Rectal smooth muscle tissue (tissue), 1 donor: Measurements from ENCODE around the gene SOST.

Experiments
- H3K27ac ChIP-seq: one replicate; pipeline ENCODE4 v1.7.0; 2013; ENCODE audit warnings: low read depth, low read length, inconsistent platforms
- H3K27me3 ChIP-seq: one replicate; pipeline ENCODE4 v1.7.0; 2013; ENCODE audit warnings: low read length; ENCODE audit not compliant: control insufficient read depth, insufficient read depth
- H3K36me3 ChIP-seq: one replicate; pipeline ENCODE4 v1.7.0; 2013; ENCODE audit warnings: low read length; ENCODE audit not compliant: control insufficient read depth, insufficient read depth
- H3K4me1 ChIP-seq: one replicate; pipeline ENCODE4 v1.7.0; 2013; ENCODE audit warnings: low read length; ENCODE audit not compliant: control insufficient read depth, insufficient read depth
- H3K4me3 ChIP-seq: one replicate; pipeline ENCODE4 v1.7.0; 2013; ENCODE audit warnings: low read length
- H3K9ac ChIP-seq: one replicate; pipeline ENCODE4 v1.7.0; 2013; ENCODE audit warnings: low read length

SOST gene

DNA sequence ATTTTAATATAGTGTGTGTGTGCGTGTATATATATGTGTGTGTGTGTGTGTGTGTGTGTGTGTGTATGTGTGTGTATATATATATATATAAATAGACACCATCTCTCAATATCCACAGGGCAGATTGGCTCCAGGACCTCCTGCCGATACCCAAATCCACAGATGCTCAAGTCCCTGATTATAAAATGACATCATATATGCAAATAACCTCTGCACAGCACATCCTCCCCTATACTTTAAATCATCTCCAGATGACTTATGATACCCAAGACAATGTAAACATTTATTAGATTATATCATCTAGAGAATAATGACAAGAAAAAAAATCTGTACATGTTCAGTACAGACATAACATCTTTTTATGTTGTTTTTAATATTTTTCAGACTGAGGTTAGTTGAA is 12.4 kb upstream of the SOST start:
- H3K36me3 ChIP-seq: peaks cover 19% of the 10 kb centered on the region

DNA sequence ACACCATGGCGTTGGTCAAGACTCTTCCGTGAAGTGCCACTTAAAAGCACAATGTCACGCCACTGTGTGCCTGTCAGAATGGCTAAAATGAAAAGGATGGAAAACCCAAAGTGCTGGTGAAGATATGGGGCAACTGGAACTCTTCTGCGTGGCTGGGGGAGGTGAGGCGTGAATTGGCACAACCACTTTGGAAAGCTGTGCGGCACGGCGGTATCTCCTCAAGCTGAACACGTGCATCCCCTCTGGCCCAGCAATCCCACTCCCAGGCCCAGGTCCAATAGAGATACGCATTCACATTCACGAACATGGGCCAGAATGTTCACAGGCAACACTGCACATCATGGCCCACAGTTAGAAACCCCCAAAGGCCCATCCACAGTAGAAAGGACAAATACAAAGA is 11.3 kb upstream of the SOST start:
- H3K27ac ChIP-seq: no peak overlapping the region
- H3K27me3 ChIP-seq: no peaks in the 10 kb centered on the region
- no peak overlapping the region for H3K4me3 ChIP-seq
- H3K9ac ChIP-seq: no peak overlapping the region
- H3K4me1 ChIP-seq: no peaks in the 10 kb centered on the region
- peaks cover 19% of the 10 kb centered on the region for H3K36me3 ChIP-seq

More for the DNA sequence above, 12.4 kb upstream of the SOST start:
- Histone ChIP-seq H3K27me3 (no peaks in the 10 kb centered on the region), H3K4me1 (no peaks in the 10 kb centered on the region), H3K4me3 (no peak overlapping the region), H3K27ac (no peak overlapping the region), H3K9ac (no peak overlapping the region)

DNA sequence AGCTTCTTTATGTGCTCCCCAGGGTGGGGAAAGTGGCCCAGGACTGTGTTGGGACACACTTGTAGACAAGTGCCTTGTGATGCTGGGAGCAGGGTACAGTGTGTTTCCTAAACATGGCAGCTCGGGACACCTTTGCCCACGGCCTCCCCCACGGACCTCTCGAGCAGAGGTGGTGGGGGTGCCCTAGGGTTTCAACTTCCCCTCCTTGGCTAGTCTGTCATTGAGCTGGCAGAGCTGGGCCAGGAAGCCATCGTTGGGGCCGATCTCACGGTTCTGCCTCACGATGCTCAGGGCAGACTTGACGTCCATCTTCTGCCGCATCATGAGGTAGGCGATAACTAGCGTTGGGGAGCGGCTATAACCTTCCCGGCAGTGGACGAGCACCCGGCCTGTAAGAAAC is 10.8 kb upstream of the SOST start:
- Histone ChIP-seq H3K9ac (no peak overlapping the region), H3K4me1 (no peaks in the 10 kb centered on the region), H3K27me3 (no peaks in the 10 kb centered on the region), H3K27ac (no peak overlapping the region), H3K4me3 (no peak overlapping the region), H3K36me3 (peaks cover 19% of the 10 kb centered on the region)

DNA sequence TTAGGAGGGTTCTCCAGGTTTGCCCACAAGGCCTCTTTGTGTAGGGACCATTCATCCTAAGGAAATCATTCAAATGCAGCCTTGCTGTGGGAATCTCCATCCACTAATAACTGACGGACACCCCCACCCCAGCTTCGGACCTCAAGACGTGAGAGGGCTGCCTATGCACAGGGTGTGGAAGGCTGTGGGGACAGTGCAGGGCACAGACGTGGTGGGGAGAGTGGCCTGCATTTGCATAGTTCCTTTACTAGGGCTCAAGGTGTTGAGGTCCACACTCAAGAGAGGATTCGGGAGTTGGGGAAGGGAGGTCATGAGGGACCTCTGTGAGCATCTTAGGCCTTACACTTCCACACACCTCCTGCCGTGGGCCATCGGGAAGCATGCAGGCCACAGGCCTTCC is 10.4 kb upstream of the SOST start:
- Histone ChIP-seq H3K9ac (no peak overlapping the region), H3K4me3 (no peak overlapping the region), H3K4me1 (no peaks in the 10 kb centered on the region), H3K27me3 (no peaks in the 10 kb centered on the region), H3K36me3 (peaks cover 14% of the 10 kb centered on the region), H3K27ac (no peak overlapping the region)

DNA sequence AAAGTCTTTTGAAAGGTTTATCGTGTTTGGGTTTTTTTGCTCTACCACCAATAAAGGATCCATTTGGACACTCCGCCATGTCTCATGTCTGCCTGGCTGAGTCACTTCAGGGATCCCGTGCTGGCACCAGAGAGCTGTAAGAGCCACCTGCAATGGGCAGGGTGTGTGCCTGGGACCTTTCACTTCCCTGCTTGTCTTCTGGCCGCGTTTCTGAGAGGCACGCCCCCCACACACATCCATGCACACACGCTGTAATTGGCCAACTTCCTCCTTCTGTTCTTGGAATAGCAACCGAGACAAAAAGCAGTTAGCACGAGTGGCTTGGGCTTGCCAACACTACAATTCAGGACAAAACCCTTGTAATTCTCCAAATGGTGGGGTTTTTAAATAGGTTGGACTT is 9.8 kb upstream of the SOST start:
- H3K27ac ChIP-seq: no peak overlapping the region
- H3K9ac ChIP-seq: no peak overlapping the region
- H3K4me3 ChIP-seq: no peak overlapping the region
- no peaks in the 10 kb centered on the region for H3K4me1 ChIP-seq
- H3K27me3 ChIP-seq: no peaks in the 10 kb centered on the region
- H3K36me3 ChIP-seq: peaks cover 14% of the 10 kb centered on the region

DNA sequence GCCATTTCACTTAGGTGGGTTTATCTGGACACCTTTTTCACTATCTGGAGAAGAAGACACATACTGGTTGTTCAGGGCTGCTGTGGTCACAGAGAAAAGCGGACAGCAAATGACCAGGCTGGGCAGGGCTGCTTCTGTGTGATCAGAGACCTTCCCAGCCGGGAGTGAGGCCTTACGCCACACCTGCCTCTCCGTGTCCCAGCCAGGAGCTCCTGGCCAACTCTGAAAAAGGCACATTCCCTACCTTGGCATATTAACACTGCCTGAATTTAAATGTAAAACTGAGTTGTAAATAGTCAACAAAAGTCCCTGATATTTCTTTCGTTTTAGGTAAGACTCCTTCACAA is 9.1 kb upstream of the SOST start:
- Histone ChIP-seq H3K36me3 (peaks cover 9% of the 10 kb centered on the region), H3K4me1 (no peaks in the 10 kb centered on the region), H3K27me3 (no peaks in the 10 kb centered on the region), H3K9ac (no peak overlapping the region), H3K4me3 (no peak overlapping the region), H3K27ac (no peak overlapping the region)

DNA sequence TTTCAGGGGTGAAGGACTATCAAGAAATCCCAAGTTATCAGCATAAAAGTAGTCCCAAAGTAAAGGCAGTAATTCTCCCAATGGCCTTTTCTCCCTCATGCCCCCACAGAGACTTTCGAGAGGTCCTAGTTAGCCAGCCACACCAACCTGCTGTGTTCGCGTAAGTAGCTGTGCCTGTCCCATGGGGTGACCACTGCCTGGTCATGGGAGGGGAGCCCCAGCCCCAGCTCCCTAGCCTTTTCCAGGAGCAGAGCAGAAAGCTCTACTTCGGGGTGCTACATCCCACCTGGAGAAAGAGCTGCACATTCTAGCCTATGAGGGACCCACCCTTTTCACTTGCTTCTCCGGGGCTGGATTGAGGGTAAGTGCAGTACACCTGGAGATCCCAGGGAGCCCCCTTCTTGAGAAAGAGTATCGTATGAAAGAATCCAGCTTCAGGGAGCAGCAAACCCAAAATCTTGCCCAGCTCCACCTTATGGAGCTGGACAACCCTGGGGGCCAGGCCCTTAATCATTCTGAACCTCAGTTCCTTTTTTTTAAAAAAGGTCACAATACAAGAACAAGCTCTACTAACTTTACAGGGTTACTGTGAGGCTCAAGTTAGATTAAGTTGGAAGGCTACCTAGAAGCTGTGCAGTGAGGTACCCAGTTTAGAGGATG is 8.6 kb upstream of the SOST start:
- H3K27ac ChIP-seq: no peak overlapping the region
- H3K4me1 ChIP-seq: no peaks in the 10 kb centered on the region
- no peaks in the 10 kb centered on the region for H3K27me3 ChIP-seq
- H3K9ac ChIP-seq: no peak overlapping the region
- H3K4me3 ChIP-seq: no peak overlapping the region
- H3K36me3 ChIP-seq: peaks cover 7% of the 10 kb centered on the region

DNA sequence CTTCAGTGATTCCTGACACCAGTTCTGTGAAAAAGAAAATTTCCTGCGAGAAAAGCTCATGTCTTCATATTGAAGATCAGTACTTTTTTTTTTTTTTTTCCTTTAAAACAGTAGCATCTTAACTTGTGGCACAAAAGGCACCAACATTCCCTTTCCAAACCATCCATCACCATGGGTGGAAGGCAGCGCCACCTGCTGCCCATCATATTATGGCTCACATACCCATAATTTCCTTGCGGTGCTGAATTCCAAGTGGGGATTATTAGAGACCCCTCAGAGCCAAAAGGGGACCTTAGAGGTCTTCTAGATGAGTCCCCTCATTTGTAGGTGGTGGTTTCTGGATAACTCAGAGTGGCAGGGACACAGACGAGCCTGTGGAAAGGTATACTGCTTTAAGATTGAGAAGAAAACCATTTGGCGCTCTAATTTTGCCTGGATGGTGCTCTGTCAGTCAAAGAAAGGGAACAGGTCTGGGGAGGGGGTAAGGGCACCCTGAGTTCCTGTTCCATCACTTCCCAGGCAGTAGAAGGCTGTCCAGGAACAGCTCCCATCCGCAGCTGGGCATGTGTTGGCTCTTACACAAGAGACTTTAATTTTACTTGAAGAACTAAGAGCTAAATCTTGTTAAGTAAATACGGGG is 7.9 kb upstream of the SOST start:
- Histone ChIP-seq H3K27me3 (no peaks in the 10 kb centered on the region), H3K9ac (no peak overlapping the region), H3K4me1 (no peaks in the 10 kb centered on the region), H3K36me3 (peaks cover 7% of the 10 kb centered on the region), H3K4me3 (no peak overlapping the region), H3K27ac (no peak overlapping the region)

DNA sequence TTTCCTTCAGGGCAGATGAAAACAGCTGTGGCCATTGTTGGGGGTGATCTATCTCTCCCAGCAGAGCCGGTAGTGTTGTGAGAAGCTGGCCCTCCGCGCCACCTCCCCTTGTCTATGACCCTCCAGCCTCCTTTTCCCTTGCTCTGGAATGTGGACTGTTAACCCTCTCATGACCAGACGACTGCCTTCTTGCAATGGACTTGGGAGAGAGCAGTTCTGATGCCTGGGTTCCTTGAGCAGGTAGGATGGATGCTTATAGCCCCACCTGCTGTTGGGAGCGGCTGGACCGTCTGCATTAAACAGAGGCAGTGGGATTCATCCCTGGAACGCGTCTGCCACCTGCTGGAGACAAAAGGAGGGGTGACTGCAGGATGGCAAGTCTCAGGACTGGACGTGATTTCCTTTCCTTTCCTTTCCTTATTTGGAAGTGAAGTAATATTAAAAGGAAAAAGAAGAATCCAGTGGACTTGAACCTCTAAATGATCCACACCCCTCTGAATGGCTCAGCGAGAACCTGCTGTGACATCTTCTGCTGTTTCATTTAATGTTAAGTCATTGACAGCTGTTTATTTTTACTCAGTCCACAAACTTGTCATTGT is 1.8 kb upstream of the SOST start:
- peaks cover 14% of the 10 kb centered on the region for H3K27me3 ChIP-seq
- H3K9ac ChIP-seq: no peak overlapping the region
- peaks cover 4% of the 10 kb centered on the region for H3K4me1 ChIP-seq

DNA sequence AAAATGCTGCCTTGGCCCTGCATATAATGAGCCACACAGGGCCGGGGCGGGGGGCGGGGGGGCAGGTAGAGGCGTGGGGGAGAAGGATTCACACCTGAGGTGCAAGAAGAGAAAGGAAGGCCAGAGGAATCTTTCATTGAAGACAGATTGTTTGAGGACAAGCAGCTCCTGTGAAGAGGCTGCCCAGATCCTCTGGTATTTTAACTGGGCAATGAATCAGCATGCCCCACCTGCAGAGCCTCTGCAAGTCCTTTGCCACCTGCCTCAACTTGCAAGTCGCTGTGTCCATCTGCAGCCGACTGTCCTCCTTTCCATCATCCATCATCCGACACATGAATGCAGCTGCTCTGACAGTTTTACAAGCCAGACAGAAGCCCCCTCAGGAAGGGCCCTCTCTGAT is 1.2 kb upstream of the SOST start:
- H3K9ac ChIP-seq: no peak overlapping the region
- H3K27ac ChIP-seq: no peak overlapping the region
- H3K4me1 ChIP-seq: peaks cover 4% of the 10 kb centered on the region
- no peak overlapping the region for H3K4me3 ChIP-seq
- H3K36me3 ChIP-seq: no peaks in the 10 kb centered on the region
- peaks cover 15% of the 10 kb centered on the region for H3K27me3 ChIP-seq

More for the DNA sequence above, 1.8 kb upstream of the SOST start:
- Histone ChIP-seq H3K4me3 (no peak overlapping the region), H3K36me3 (no peaks in the 10 kb centered on the region), H3K27ac (no peak overlapping the region)

DNA sequence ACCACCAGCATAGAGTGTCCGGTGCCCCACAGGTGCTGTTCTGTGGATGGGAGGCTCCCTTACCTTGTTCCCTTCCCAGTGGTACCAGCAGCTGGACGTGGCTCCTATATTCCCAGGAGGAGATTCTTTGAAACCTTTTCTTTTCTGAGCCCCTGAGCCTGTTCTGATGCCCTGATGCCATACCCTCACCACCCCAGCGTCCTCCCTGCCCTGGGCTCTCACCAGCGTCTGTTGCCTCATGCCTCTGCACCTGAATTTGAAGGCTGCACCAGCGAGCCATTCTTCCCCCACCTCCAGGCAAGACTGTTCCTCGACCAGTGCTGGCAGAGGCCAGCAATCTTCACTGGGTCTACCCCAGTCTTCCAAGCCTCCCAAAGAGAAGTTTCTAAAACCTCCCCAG is 505 bp downstream of the SOST start:
- H3K4me1 ChIP-seq: peaks cover 4% of the 10 kb centered on the region
- H3K27ac ChIP-seq: no peak overlapping the region
- H3K36me3 ChIP-seq: no peaks in the 10 kb centered on the region
- H3K9ac ChIP-seq: no peak overlapping the region
- H3K27me3 ChIP-seq: peaks cover 18% of the 10 kb centered on the region
- no peak overlapping the region for H3K4me3 ChIP-seq

DNA sequence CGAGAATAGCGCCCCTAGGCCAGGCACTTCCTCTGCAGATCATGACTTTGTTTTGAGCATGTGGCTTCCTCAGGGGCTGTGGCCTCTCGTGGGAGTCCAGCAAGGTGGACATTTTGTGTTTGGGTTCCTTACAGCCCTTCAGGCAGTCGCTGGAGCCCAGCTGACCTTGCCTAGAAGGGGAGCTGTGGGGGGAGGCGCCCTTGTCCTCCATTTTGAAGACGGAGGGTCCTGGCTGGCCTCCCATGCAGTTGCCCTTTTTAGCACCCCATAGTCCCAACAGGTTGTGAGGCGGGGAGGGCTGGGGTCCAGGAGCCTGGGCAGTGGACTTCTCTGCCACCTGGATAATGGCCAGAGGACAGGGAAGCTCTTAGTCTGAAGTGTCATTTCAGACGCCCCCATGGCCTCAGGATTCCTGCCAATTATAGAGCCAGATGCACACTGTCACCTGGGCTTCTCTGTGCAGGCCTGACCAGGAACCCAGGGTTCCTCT is 1.4 kb downstream of the SOST start:
- Histone ChIP-seq H3K36me3 (no peaks in the 10 kb centered on the region), H3K4me1 (peaks cover 4% of the 10 kb centered on the region), H3K9ac (no peak overlapping the region), H3K27ac (no peak overlapping the region), H3K4me3 (no peak overlapping the region), H3K27me3 (peaks cover 18% of the 10 kb centered on the region)

DNA sequence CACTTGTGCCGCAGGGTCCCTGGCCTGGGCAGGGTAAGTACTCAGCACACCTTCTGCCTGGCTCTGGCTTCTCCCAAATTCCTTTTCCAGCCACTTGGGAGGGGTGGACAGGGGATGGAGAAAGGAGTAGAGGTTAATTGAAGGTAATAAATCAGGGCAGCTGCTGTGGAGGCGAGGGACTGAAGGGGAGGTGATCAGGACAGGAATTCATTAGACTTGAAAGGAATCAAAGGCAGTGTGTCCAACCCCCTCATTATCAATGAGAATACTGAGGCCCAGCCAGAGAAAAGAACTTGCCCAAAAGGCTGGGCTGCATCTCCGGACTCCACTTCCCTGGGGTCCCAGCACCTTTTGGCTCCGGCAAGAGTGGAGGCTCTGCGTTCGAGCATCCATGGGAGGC is 2.4 kb downstream of the SOST start:
- H3K4me1 ChIP-seq: peaks cover 4% of the 10 kb centered on the region
- peaks cover 18% of the 10 kb centered on the region for H3K27me3 ChIP-seq
- H3K36me3 ChIP-seq: no peaks in the 10 kb centered on the region
- no peak overlapping the region for H3K27ac ChIP-seq
- no peak overlapping the region for H3K9ac ChIP-seq
- no peak overlapping the region for H3K4me3 ChIP-seq
